Loucy (cell line): ENCODE measurements around the gene SH3PXD2A.

Experiments used
- H2AFZ ChIP-seq: fragments of 200-600 bp; sonication (generic); 2 replicates; pipeline ENCODE4 v1.6.0; 2016; ENCODE audit warnings: antibody characterized with exemption, mild to moderate bottlenecking, low read length, moderate library complexity
- H3F3A ChIP-seq: fragments of 200-600 bp; 2 replicates; pipeline ENCODE4 v1.6.0; 2016; ENCODE audit warnings: antibody characterized with exemption, low read depth, mild to moderate bottlenecking
- H3K27me3 ChIP-seq: fragments of 200-600 bp; sonication (generic); 2 replicates; pipeline ENCODE4 v1.6.1; 2014; ENCODE audit warnings: low read length, mild to moderate bottlenecking; ENCODE audit not compliant: insufficient read depth, poor library complexity, severe bottlenecking
- H3K36me3 ChIP-seq: fragments of 200-600 bp; sonication (generic); 2 replicates; pipeline ENCODE4 v1.6.1; 2016; ENCODE audit warnings: low read length; ENCODE audit not compliant: insufficient read depth
- H3K4me1 ChIP-seq: fragments of 200-600 bp; sonication (generic); 2 replicates; pipeline ENCODE4 v1.5.1; 2014; ENCODE audit warnings: low read length, mild to moderate bottlenecking; ENCODE audit not compliant: insufficient read depth, poor library complexity, severe bottlenecking
- H3K4me2 ChIP-seq: fragments of 200-600 bp; sonication (generic); 2 replicates; pipeline ENCODE4 v1.6.0; 2014; ENCODE audit warnings: antibody characterized with exemption, low read length, low read depth, mild to moderate bottlenecking; ENCODE audit not compliant: poor library complexity, severe bottlenecking
- H3K4me3 ChIP-seq: fragments of 200-600 bp; sonication (generic); 2 replicates; pipeline ENCODE4 v1.5.1; 2014; ENCODE audit warnings: low read length, mild to moderate bottlenecking, mixed read lengths; ENCODE audit not compliant: poor library complexity, severe bottlenecking
- H3K79me2 ChIP-seq: fragments of 200-600 bp; sonication (generic); 2 replicates; pipeline ENCODE4 v1.6.1; 2014; ENCODE audit warnings: low read length; ENCODE audit not compliant: insufficient read depth
- H3K9ac ChIP-seq: fragments of 200-600 bp; sonication (generic); 2 replicates; pipeline ENCODE4 v1.6.0; 2014; ENCODE audit warnings: mild to moderate bottlenecking, low read depth, low read length, moderate library complexity; ENCODE audit not compliant: poor library complexity, severe bottlenecking
- H3K9me2 ChIP-seq: fragments of 200-600 bp; sonication (generic); replicated peaks from 2 replicates; pipeline ENCODE4 v1.6.1; 2016; ENCODE audit warnings: low read depth, low read length, mixed read lengths
- H3K9me3 ChIP-seq: fragments of 200-600 bp; sonication (generic); 2 replicates; pipeline ENCODE4 v1.6.1; 2014; ENCODE audit warnings: mild to moderate bottlenecking, antibody characterized with exemption, low read length, low read depth; ENCODE audit not compliant: insufficient read depth
- H4K20me1 ChIP-seq: fragments of 200-600 bp; sonication (generic); 2 replicates; pipeline ENCODE4 v1.6.0; 2014; ENCODE audit warnings: antibody characterized with exemption, low read length, mild to moderate bottlenecking; ENCODE audit not compliant: insufficient read depth, poor library complexity, severe bottlenecking
- CTCF ChIP-seq: fragments of 200-600 bp; sonication (generic); conservative IDR thresholded peaks from 2 replicates; pipeline ENCODE4 v1.5.1; 2014; ENCODE audit warnings: mild to moderate bottlenecking, antibody characterized with exemption, low read length
- EZH2phosphoT487 ChIP-seq: fragments of 200-600 bp; IDR thresholded peaks from 2 replicates; pipeline ENCODE4 v1.6.1; 2018; ENCODE audit warnings: antibody characterized with exemption, mild to moderate bottlenecking, moderate library complexity, borderline replicate concordance

SH3PXD2A gene

GRCh38 chr10:103555712-103556111, 299.7 kb downstream of the SH3PXD2A start:
- no peaks in the 10 kb centered on the region for H3K27me3 ChIP-seq
- H3K9me3 ChIP-seq, result no peaks in the 10 kb centered on the region
- no peaks in the 10 kb centered on the region for H3F3A ChIP-seq
- H3K4me3 ChIP-seq, result no peak overlapping the region
- no peak overlapping the region for H2AFZ ChIP-seq
- H3K36me3 ChIP-seq, result no peaks in the 10 kb centered on the region
- H3K79me2 ChIP-seq, result no peaks in the 10 kb centered on the region
- H3K9ac ChIP-seq, result no peak overlapping the region
- no peaks in the 10 kb centered on the region for H3K9me2 ChIP-seq
- TF ChIP-seq CTCF (no peak), EZH2phosphoT487 (no peak)
- H4K20me1 ChIP-seq, result no peaks in the 10 kb centered on the region
- no peaks in the 10 kb centered on the region for H3K4me1 ChIP-seq
- no peak overlapping the region for H3K4me2 ChIP-seq

GRCh38 chr10:103555325-103555649, 300.1 kb downstream of the SH3PXD2A start:
- Histone ChIP-seq H3K9me2 (no peaks in the 10 kb centered on the region), H3K79me2 (no peaks in the 10 kb centered on the region), H3K4me3 (no peak overlapping the region), H4K20me1 (no peaks in the 10 kb centered on the region), H3K36me3 (no peaks in the 10 kb centered on the region), H3K4me1 (no peaks in the 10 kb centered on the region), H3K9ac (no peak overlapping the region), H3K4me2 (no peak overlapping the region), H3K9me3 (no peaks in the 10 kb centered on the region), H2AFZ (no peak overlapping the region), H3K27me3 (no peaks in the 10 kb centered on the region), H3F3A (no peaks in the 10 kb centered on the region)
- no peak for TF ChIP-seq CTCF
- TF ChIP-seq EZH2phosphoT487, result no peak

- Histone ChIP-seq H3K4me2 (no peak overlapping the region), H3F3A (no peaks in the 10 kb centered on the region), H3K9me3 (no peaks in the 10 kb centered on the region), H3K36me3 (no peaks in the 10 kb centered on the region), H2AFZ (no peak overlapping the region), H3K9ac (no peak overlapping the region), H3K4me3 (no peak overlapping the region), H3K4me1 (no peaks in the 10 kb centered on the region), H4K20me1 (no peaks in the 10 kb centered on the region), H3K9me2 (no peaks in the 10 kb centered on the region), H3K27me3 (no peaks in the 10 kb centered on the region), H3K79me2 (no peaks in the 10 kb centered on the region)
- no peak for TF ChIP-seq EZH2phosphoT487
- no peak for TF ChIP-seq CTCF
These were observed 300.7 kb downstream of the SH3PXD2A start for GRCh38 chr10:103554488-103555324.
